CD8-positive, alpha-beta memory T cell (primary cell): ENCODE data around the gene RASGRP2. TPM values are rescaled to one million over a fixed set of nuclear protein-coding genes. Genes with fewer than 3 reads are reported as not detected.

ENCODE experiments used
- CTCF ChIA-PET: fragments of 350-600 bp; sonication (Branson Sonifier 250); formaldehyde crosslinking; loops from one replicate; lab custom pipeline; 2021; ENCODE audit warnings: antibody characterized with exemption; lab: Charles Lee
- POLR2A ChIA-PET: fragments of 350-600 bp; sonication (Branson Sonifier 250); formaldehyde crosslinking; loops from one replicate; lab custom pipeline; 2021; ENCODE audit warnings: antibody characterized with exemption; lab: Charles Lee
- DNase-seq, 5 donors: peaks; one replicate each; pipeline versions ENCODE4 v3.0.0 to v3.0.0-alpha.2; 2020 to 2022; ENCODE audit warnings: mixed read lengths in 1 of 5
- H3K27ac ChIP-seq: one replicate; pipeline ENCODE4 v1.7.0; 2013; ENCODE audit warnings: low read depth, mild to moderate bottlenecking, low read length, moderate library complexity
- H3K27me3 ChIP-seq: 2 replicates; pipeline ENCODE4 v1.7.0; 2013; ENCODE audit warnings: low read length, mild to moderate bottlenecking; ENCODE audit not compliant: insufficient read depth, poor library complexity, severe bottlenecking
- H3K36me3 ChIP-seq: 2 replicates; pipeline ENCODE4 v1.7.0; 2013; ENCODE audit warnings: mild to moderate bottlenecking, low read length, moderate library complexity; ENCODE audit not compliant: insufficient read depth
- H3K4me1 ChIP-seq: 2 replicates; pipeline ENCODE4 v1.7.0; 2013; ENCODE audit warnings: mild to moderate bottlenecking, low read length, moderate library complexity; ENCODE audit not compliant: insufficient read depth
- H3K4me3 ChIP-seq: 2 replicates; pipeline ENCODE4 v1.7.0; 2013; ENCODE audit warnings: mild to moderate bottlenecking, low read length
- H3K9me3 ChIP-seq: 2 replicates; pipeline ENCODE4 v1.7.0; 2013; ENCODE audit warnings: mild to moderate bottlenecking, low read length
- H3K27ac Mint-ChIP-seq, 8 donors: one replicate each; pipeline ENCODE4 v1.8.0; 2020 to 2021; ENCODE audit warnings: mixed read lengths in 8 of 8, mild to moderate bottlenecking in 6 of 8, inconsistent platforms in 3 of 8, moderate library complexity in 3 of 8
- H3K27me3 Mint-ChIP-seq, 2 donors: one replicate each; pipeline ENCODE4 v1.8.0; 2020 to 2021; ENCODE audit warnings: mixed read lengths in 2 of 2, mild to moderate bottlenecking in 1 of 2, moderate library complexity in 1 of 2
- H3K36me3 Mint-ChIP-seq, 3 donors: one replicate each; pipeline ENCODE4 v1.8.0; 2020 to 2021; ENCODE audit warnings: mixed read lengths in 3 of 3, inconsistent platforms in 1 of 3, mild to moderate bottlenecking in 1 of 3
- H3K4me1 Mint-ChIP-seq, 3 donors: one replicate each; pipeline ENCODE4 v1.8.0; 2020 to 2021; ENCODE audit warnings: mixed read lengths in 3 of 3, inconsistent platforms in 1 of 3, mild to moderate bottlenecking in 1 of 3
- H3K4me3 Mint-ChIP-seq, 7 donors: one replicate each; pipeline ENCODE4 v1.8.0; 2020 to 2021; ENCODE audit warnings: mixed read lengths in 7 of 7, mild to moderate bottlenecking in 6 of 7, moderate library complexity in 4 of 7, inconsistent platforms in 2 of 7
- H3K9me3 Mint-ChIP-seq, 5 donors: one replicate each; pipeline ENCODE4 v1.8.0; 2020 to 2022; ENCODE audit warnings: mixed read lengths in 5 of 5, mild to moderate bottlenecking in 3 of 5, moderate library complexity in 2 of 5, inconsistent platforms in 1 of 5
- polyA plus RNA-seq: library from polyadenylated mRNA; unstranded; fragments of 300-500 nt; fragmentation: Illumina TruSeq; gene quantifications from one replicate; pipeline ENCODE4 v1.2.3, GENCODE V29; 2021
- total RNA-seq, 2 experiments: library from RNA; stranded (reverse); gene quantifications; one replicate each; pipeline ENCODE4 v1.2.3, GENCODE V29; 2021

The RASGRP2 gene
- total and polyA plus RNA-seq, 3 experiments from 2014 or later = 30.2 to 145 (median 33.5) TPM

GRCh38 chr11:64742087-64742888, 1.7 kb downstream of the RASGRP2 start:
- Mint-ChIP-seq H3K4me3 (peak overlapping the region; percentile 73 to 90 (median 80)), H3K27ac (peak overlapping the region; percentile 23 to 89 (median 73)), H3K4me1 (peaks cover 31 to 64% (median 37%) of the 10 kb centered on the region in 3 donors), H3K27me3 (peaks cover 0 to 7% of the 10 kb centered on the region in 2 donors), H3K36me3 (peaks cover 6 to 50% (median 10%) of the 10 kb centered on the region in 3 donors), H3K9me3 (no peaks in the 10 kb centered on the region)
- peak overlapping the region; percentile 77 for H3K27ac ChIP-seq
- peaks cover 14% of the 10 kb centered on the region for H3K36me3 ChIP-seq
- peak overlapping the region; percentile 87 for H3K4me3 ChIP-seq
- peak in 1 of 5 donors; percentile 60 for DNase-seq
- peaks cover 31% of the 10 kb centered on the region for H3K4me1 ChIP-seq
- ChIA-PET POLR2A (interaction anchor here (0.5 to 8.0 kb wide), 6 partner anchors 8 to 69 kb away, joined by 3 to 220 read pairs (median 4); partner anchors contain the start of genes PYGM and SF1), CTCF (interaction anchor here (0.9 to 18.5 kb wide), 14 partner anchors 9 to 294 kb away, joined by 3 to 441 read pairs (median 4); partner anchors contain the start of genes CDC42BPG, MAP4K2, MEN1 and PYGM)
- H3K9me3 ChIP-seq = no peaks in the 10 kb centered on the region
- H3K27me3 ChIP-seq = no peaks in the 10 kb centered on the region

- Histone ChIP-seq H3K4me1 (peaks cover 28% of the 10 kb centered on the region), H3K4me3 (peak overlapping the region; percentile 87), H3K27ac (no peak overlapping the region), H3K36me3 (peaks cover 22% of the 10 kb centered on the region), H3K9me3 (no peaks in the 10 kb centered on the region), H3K27me3 (no peaks in the 10 kb centered on the region)
- no peak for DNase-seq
- Mint-ChIP-seq H3K27me3 (peaks cover 0 to 7% of the 10 kb centered on the region in 2 donors), H3K9me3 (no peaks in the 10 kb centered on the region), H3K4me1 (peaks cover 27 to 66% (median 38%) of the 10 kb centered on the region in 3 donors), H3K36me3 (peaks cover 6 to 56% (median 10%) of the 10 kb centered on the region in 3 donors), H3K4me3 (peak overlapping the region; percentile 70 to 90 (median 80)), H3K27ac (peak overlapping the region in 7 of 8 donors; percentile 43 to 95 (median 85))
- POLR2A ChIA-PET = interaction anchor here (1.2 to 8.0 kb wide), 4 partner anchors 8 to 37 kb away, joined by 3 to 220 read pairs (median 82); partner anchors contain the start of genes PYGM and SF1
- CTCF ChIA-PET = interaction anchor here (0.9 to 18.5 kb wide), 11 partner anchors 8 to 118 kb away, joined by 3 to 441 read pairs (median 6); partner anchors contain the start of genes CDC42BPG, MEN1, PYGM and SF1
Observed at GRCh38 chr11:64741375-64742086, 2.4 kb downstream of the RASGRP2 start.

DNA sequence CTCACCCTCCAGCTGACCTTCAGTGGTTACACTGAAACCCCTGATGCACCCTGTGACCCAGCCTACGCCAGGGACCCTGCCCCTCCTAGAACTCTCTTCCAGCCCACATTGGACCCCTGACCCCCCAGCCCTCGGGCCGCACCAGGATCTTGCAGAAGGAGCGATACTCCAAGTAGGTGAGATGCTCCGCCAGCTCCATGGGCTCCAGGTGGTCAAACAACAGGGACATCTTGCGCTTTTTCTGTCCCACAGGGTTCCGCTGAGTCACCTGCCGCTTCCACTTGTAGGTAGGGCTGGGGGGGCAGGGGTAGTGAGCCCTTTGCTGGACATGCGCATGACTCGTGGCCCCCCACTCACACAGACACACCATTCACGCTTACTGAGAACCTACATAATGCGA, 4.1 kb downstream of the RASGRP2 start:
- ChIA-PET POLR2A (interaction anchor here (0.5 to 8.0 kb wide), 3 partner anchors 13 to 38 kb away, joined by 3 to 220 read pairs (median 3); partner anchors contain the start of gene PYGM), CTCF (interaction anchor here (2.3 to 18.5 kb wide), 2 partner anchors 27 to 51 kb away, joined by 5 to 441 read pairs; partner anchors contain the start of genes PYGM and SF1)
- Mint-ChIP-seq H3K27ac (peak overlapping the region in 3 of 8 donors; percentile 83 to 89 (median 84)), H3K27me3 (peaks cover 0 to 4% of the 10 kb centered on the region in 2 donors), H3K4me1 (peaks cover 31 to 60% (median 36%) of the 10 kb centered on the region in 3 donors), H3K4me3 (peak overlapping the region in 3 of 7 donors; percentile 61 to 85 (median 70)), H3K9me3 (no peaks in the 10 kb centered on the region), H3K36me3 (peaks cover 6 to 68% (median 12%) of the 10 kb centered on the region in 3 donors)
- Histone ChIP-seq H3K4me3 (no peak overlapping the region), H3K4me1 (peaks cover 18% of the 10 kb centered on the region), H3K27me3 (no peaks in the 10 kb centered on the region), H3K36me3 (peaks cover 38% of the 10 kb centered on the region), H3K9me3 (no peaks in the 10 kb centered on the region), H3K27ac (no peak overlapping the region)
- DNase-seq = no peak

GRCh38 chr11:64736654-64737053, 7.3 kb downstream of the RASGRP2 start:
- Histone ChIP-seq H3K4me3 (no peak overlapping the region), H3K9me3 (no peaks in the 10 kb centered on the region), H3K36me3 (peaks cover 48% of the 10 kb centered on the region), H3K27me3 (no peaks in the 10 kb centered on the region), H3K4me1 (peaks cover 12% of the 10 kb centered on the region), H3K27ac (no peak overlapping the region)
- Mint-ChIP-seq H3K9me3 (no peaks in the 10 kb centered on the region), H3K27me3 (peaks cover 0 to 1% of the 10 kb centered on the region in 2 donors), H3K36me3 (peaks cover 6 to 83% (median 23%) of the 10 kb centered on the region in 3 donors), H3K4me1 (peaks cover 32 to 58% (median 35%) of the 10 kb centered on the region in 3 donors), H3K27ac (peak overlapping the region in 4 of 8 donors; percentile 28 to 88 (median 43)), H3K4me3 (peak overlapping the region in 1 of 7 donors; percentile 25)
- CTCF ChIA-PET = no interaction called here
- POLR2A ChIA-PET = no interaction called here
- DNase-seq = no peak

- DNase-seq = no peak
- Mint-ChIP-seq H3K36me3 (peaks cover 7 to 85% (median 27%) of the 10 kb centered on the region in 3 donors), H3K27me3 (peaks cover 0 to 1% of the 10 kb centered on the region in 2 donors), H3K27ac (peak overlapping the region in 5 of 8 donors; percentile 28 to 88 (median 70)), H3K4me1 (peaks cover 27 to 51% (median 28%) of the 10 kb centered on the region in 3 donors), H3K9me3 (no peaks in the 10 kb centered on the region), H3K4me3 (peak overlapping the region in 1 of 7 donors; percentile 25)
- ChIA-PET CTCF (interaction anchor here (1.4 to 2.2 kb wide), 2 partner anchors 16 to 47 kb away, joined by 3 to 6 read pairs; no protein-coding TSS in a partner anchor), POLR2A (no interaction called here)
- Histone ChIP-seq H3K36me3 (peaks cover 45% of the 10 kb centered on the region), H3K4me3 (no peak overlapping the region), H3K27me3 (no peaks in the 10 kb centered on the region), H3K4me1 (peaks cover 3% of the 10 kb centered on the region), H3K9me3 (no peaks in the 10 kb centered on the region), H3K27ac (no peak overlapping the region)
Observed at GRCh38 chr11:64735725-64736259, 8.2 kb downstream of the RASGRP2 start.

GRCh38 chr11:64734811-64735724, 8.9 kb downstream of the RASGRP2 start:
- no peak for DNase-seq
- H3K27me3 ChIP-seq = no peaks in the 10 kb centered on the region
- ChIA-PET CTCF (interaction anchor here (1.4 to 2.2 kb wide), 2 partner anchors 17 to 46 kb away, joined by 3 to 6 read pairs; no protein-coding TSS in a partner anchor), POLR2A (interaction anchor here (1.7 kb wide), 1 partner anchor 7 kb away, joined by 5 read pairs; no protein-coding TSS in a partner anchor)
- H3K4me3 Mint-ChIP-seq = peak overlapping the region in 1 of 7 donors; percentile 30
- H3K4me1 ChIP-seq = no peaks in the 10 kb centered on the region
- H3K4me3 ChIP-seq = no peak overlapping the region
- H3K9me3 ChIP-seq = no peaks in the 10 kb centered on the region
- peak overlapping the region in 4 of 8 donors; percentile 29 to 52 (median 44) for H3K27ac Mint-ChIP-seq
- peaks cover 47% of the 10 kb centered on the region for H3K36me3 ChIP-seq
- H3K27ac ChIP-seq = no peak overlapping the region
- peaks cover 21 to 43% (median 23%) of the 10 kb centered on the region in 3 donors for H3K4me1 Mint-ChIP-seq
- H3K27me3 Mint-ChIP-seq = peaks cover 0 to 1% of the 10 kb centered on the region in 2 donors
- H3K36me3 Mint-ChIP-seq = peaks cover 4 to 85% (median 22%) of the 10 kb centered on the region in 3 donors
- no peaks in the 10 kb centered on the region for H3K9me3 Mint-ChIP-seq
